K562 (cell line): Measurements from ENCODE around the gene SERPINH1. TPM values are rescaled to one million over a fixed set of nuclear protein-coding genes. Genes with fewer than 3 reads are reported as not detected.

Experiments
- ATAC-seq: fragments of 200-7000 bp; cut with Tn5 transposase; 3 replicates; pipeline ENCODE4 v1.9.1; 2020; ENCODE audit warnings: moderate library complexity
- BruUV-seq: library from RNA; stranded (reverse); fragments of 400-500 nt; replicated peaks from 2 replicates; lab custom pipeline; 2021; lab: Mats Ljungman, UMichigan
- CTCF ChIA-PET: fragments of 300-600 bp; formaldehyde crosslinking; extraction: SDS; loops from one replicate; lab custom pipeline; 2021; ENCODE audit warnings: low intra/inter-chr PET ratio; lab: Yijun Ruan, JAX
- POLR2A ChIA-PET: fragments of 300-600, 350-650 bp; sonication (Branson Sonifier 250); formaldehyde crosslinking; extraction: SDS; loops from one replicate; lab custom pipeline; 2021; ENCODE audit warnings: antibody characterized with exemption, inconsistent platforms; lab: Yijun Ruan, JAX
- DNase-seq, 4 experiments: peaks; one replicate each; pipeline versions ENCODE4 v3.0.0 to v3.0.0-alpha.2; 2011 to 2018; ENCODE audit warnings: low spot score in 3 of 4, mixed read lengths in 3 of 4; ENCODE audit errors: extremely low read depth in 1 of 4
- FAIRE-seq: peaks from 2 replicates; lab custom pipeline; 2011; peaks lifted over from hg19 to GRCh38; lab: Jason Lieb, UNC
- H2AFZ ChIP-seq: 2 replicates; pipeline ENCODE4 v1.6.0; 2011; ENCODE audit warnings: low read depth, low read length, control low read depth, inconsistent platforms
- H3K27ac ChIP-seq: fragments of 200-600 bp; 3 replicates; pipeline ENCODE4 v1.8.0; 2011; ENCODE audit warnings: low read depth, mild to moderate bottlenecking, control low read depth, inconsistent platforms, low read length, moderate library complexity, mixed read lengths; ENCODE audit errors: extremely low read depth
- H3K27me3 ChIP-seq, 2 experiments: fragments of 300-600 bp in 1 of 2; 2 replicates in 1 of 2; 3 replicates in 1 of 2; pipeline versions ENCODE4 v1.6.0 to v1.8.0; 2011; ENCODE audit warnings: inconsistent platforms in 2 of 2, low read length in 2 of 2, mild to moderate bottlenecking in 1 of 2, mixed read lengths in 1 of 2, moderate library complexity in 1 of 2; ENCODE audit not compliant: control insufficient read depth in 2 of 2, insufficient read depth in 2 of 2
- H3K36me3 ChIP-seq: fragments of 300-600 bp; 3 replicates; pipeline ENCODE4 v1.8.0; 2011; ENCODE audit warnings: mild to moderate bottlenecking, low read length, inconsistent platforms; ENCODE audit not compliant: control insufficient read depth, insufficient read depth
- H3K4me1 ChIP-seq, 2 experiments: fragments of 200-600 bp in 1 of 2; replicated peaks in 1 of 2; 2 replicates in 1 of 2; 3 replicates in 1 of 2; pipeline versions ENCODE4 v1.5.1 to v1.8.0; 2011; ENCODE audit warnings: inconsistent platforms in 2 of 2, low read length in 2 of 2, mild to moderate bottlenecking in 1 of 2, mixed read lengths in 1 of 2, moderate library complexity in 1 of 2; ENCODE audit not compliant: control insufficient read depth in 2 of 2, insufficient read depth in 2 of 2
- H3K4me2 ChIP-seq: 2 replicates; pipeline ENCODE4 v1.6.1; 2011; ENCODE audit warnings: low read length, control low read depth, inconsistent platforms, mixed read lengths; ENCODE audit not compliant: insufficient read depth
- H3K4me3 ChIP-seq: fragments of 200-600 bp; sonication (generic), shearing (Covaris generic); 2 replicates; pipeline ENCODE4 v1.5.1; 2016; ENCODE audit warnings: control low read depth, inconsistent platforms
- H3K79me2 ChIP-seq: fragments of 200-600 bp; 3 replicates; pipeline ENCODE4 v1.8.0; 2011; ENCODE audit warnings: low read length, inconsistent platforms; ENCODE audit not compliant: control insufficient read depth, insufficient read depth
- H3K9ac ChIP-seq, 2 experiments: 2 replicates each; pipeline versions ENCODE4 v1.6.0 to v1.6.1; 2011; ENCODE audit warnings: low read depth in 2 of 2, low read length in 2 of 2, control low read depth in 1 of 2, inconsistent platforms in 1 of 2, mild to moderate bottlenecking in 1 of 2, mixed read lengths in 1 of 2; ENCODE audit not compliant: insufficient read depth in 1 of 2
- H3K9me1 ChIP-seq: one replicate; pipeline ENCODE4 v1.6.0; 2011; ENCODE audit warnings: inconsistent platforms, mild to moderate bottlenecking, low read length, moderate library complexity; ENCODE audit not compliant: control insufficient read depth, insufficient read depth
- H3K9me3 ChIP-seq: replicated peaks from 2 replicates; pipeline ENCODE4 v1.5.1; 2011; ENCODE audit warnings: low read depth, low read length, inconsistent platforms; ENCODE audit not compliant: control insufficient read depth, insufficient read depth
- H4K20me1 ChIP-seq: replicated peaks from 2 replicates; pipeline ENCODE4 v1.6.1; 2011; ENCODE audit warnings: low read length, inconsistent platforms, mixed read lengths; ENCODE audit not compliant: control insufficient read depth, insufficient read depth
- KDM2B ChIP-seq: fragments of 250-450 bp; sonication (Bioruptor Pico); IDR thresholded peaks from 2 replicates; pipeline ENCODE4 v1.8.0; 2021; ENCODE audit warnings: mild to moderate bottlenecking, moderate library complexity
- TCF7L2 ChIP-seq: fragments of 150-350 bp; IDR thresholded peaks from 2 replicates; pipeline ENCODE4 v1.6.1; 2016; ENCODE audit warnings: low read depth, mild to moderate bottlenecking, low read length, moderate library complexity
- WGBS: fragments of 100-300 bp; shearing (Covaris generic); methylation state at CpG from one replicate; pipeline ENCODE4 v1.1.6; 2016; ENCODE audit warnings: low coverage, mixed read lengths; ENCODE audit not compliant: insufficient coverage; ENCODE audit errors: missing lambda C conversion rate; 5-methylcytosine and 5-hydroxymethylcytosine counted together
- in situ Hi-C: fragments of 300-500 bp; cut with MboI; formaldehyde crosslinking; loops from 4 replicates; pipeline ENCODE4 v1.15.0; 2018; ENCODE audit warnings: inconsistent platforms, mixed read lengths
- intact Hi-C: fragments of 100-400 bp; cut with micrococcal nuclease; formaldehyde crosslinking; loops from 2 replicates; pipeline ENCODE4 v1.14.2; 2022
- polyA plus RNA-seq, 8 experiments: library from polyadenylated mRNA; depleted of rRNA in 4 of 8; stranded (reverse) in 5 of 8; unstranded in 3 of 8; fragments of >200 nt; fragmentation: Nextera tagmentation in 2 of 8; fragmentation: Illumina TruSeq in 1 of 8; extraction: Ambion mirVana in 2 of 8; extraction: Trizol in 1 of 8; gene quantifications; 2 replicates each; pipeline versions ENCODE4 v1.2.1 to v1.2.3, GENCODE V29; 2011 to 2014; ENCODE audit warnings: inconsistent platforms in 1 of 8, missing spikeins in 1 of 8
- total RNA-seq, 7 experiments: library from RNA; depleted of rRNA in 6 of 7; stranded (reverse); fragments of >200 nt in 6 of 7; fragmentation: Illumina TruSeq in 2 of 7; extraction: Trizol in 2 of 7; gene quantifications; 2 replicates each; pipeline versions ENCODE4 v1.2.1 to v1.2.3, GENCODE V29; 2011 to 2021; ENCODE audit warnings: low replicate concordance in 1 of 7
- TF ChIP-seq, protein P1 (sequence below), 3 experiments: IDR thresholded peaks in 2 of 3; conservative IDR thresholded peaks in 1 of 3; 2 replicates each; pipeline ENCODE4 v1.5.1; 2011 to 2012; ENCODE audit warnings: low read length in 3 of 3, mild to moderate bottlenecking in 3 of 3, control low read depth in 2 of 3, improper control_type of control experiment in 1 of 3, inconsistent platforms in 1 of 3, low read depth in 1 of 3, mixed read lengths in 1 of 3, moderate library complexity in 1 of 3; ENCODE audit not compliant: insufficient read depth in 2 of 3
- TF ChIP-seq, protein P2 (sequence below): fragments of 250-450 bp; sonication (Bioruptor Pico); IDR thresholded peaks from 2 replicates; pipeline ENCODE4 v1.5.0; 2022; ENCODE audit warnings: mild to moderate bottlenecking

SERPINH1 gene
- total and polyA plus RNA-seq, 9 of the 15 experiments (the other 6 are each of a cell fraction or from before 2014, with no cell fraction given) = 2.8 to 106 (median 67.9) TPM

GRCh38 chr11:75592715-75593114, 30.7 kb downstream of the SERPINH1 start:
- no peak overlapping the region for H2AFZ ChIP-seq
- no peak overlapping the region for H3K27ac ChIP-seq
- WGBS = 75% methylated on average over 2 of the region's 2 CpGs
- TF ChIP-seq, protein P1, sequence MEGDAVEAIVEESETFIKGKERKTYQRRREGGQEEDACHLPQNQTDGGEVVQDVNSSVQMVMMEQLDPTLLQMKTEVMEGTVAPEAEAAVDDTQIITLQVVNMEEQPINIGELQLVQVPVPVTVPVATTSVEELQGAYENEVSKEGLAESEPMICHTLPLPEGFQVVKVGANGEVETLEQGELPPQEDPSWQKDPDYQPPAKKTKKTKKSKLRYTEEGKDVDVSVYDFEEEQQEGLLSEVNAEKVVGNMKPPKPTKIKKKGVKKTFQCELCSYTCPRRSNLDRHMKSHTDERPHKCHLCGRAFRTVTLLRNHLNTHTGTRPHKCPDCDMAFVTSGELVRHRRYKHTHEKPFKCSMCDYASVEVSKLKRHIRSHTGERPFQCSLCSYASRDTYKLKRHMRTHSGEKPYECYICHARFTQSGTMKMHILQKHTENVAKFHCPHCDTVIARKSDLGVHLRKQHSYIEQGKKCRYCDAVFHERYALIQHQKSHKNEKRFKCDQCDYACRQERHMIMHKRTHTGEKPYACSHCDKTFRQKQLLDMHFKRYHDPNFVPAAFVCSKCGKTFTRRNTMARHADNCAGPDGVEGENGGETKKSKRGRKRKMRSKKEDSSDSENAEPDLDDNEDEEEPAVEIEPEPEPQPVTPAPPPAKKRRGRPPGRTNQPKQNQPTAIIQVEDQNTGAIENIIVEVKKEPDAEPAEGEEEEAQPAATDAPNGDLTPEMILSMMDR (IDR thresholded peaks at IDR 0.05 in 2 of 3, conservative IDR thresholded peaks at IDR 0.05 in 1 of 3; ENCODE audit: insufficient read depth in 2 of 3, low read depth in 1 of 3, low read length in 3 of 3) = peak in 1 of 3 experiments; percentile 12; a peak in 1 of 6 replicates
- TF ChIP-seq TCF7L2 (no peak), KDM2B (CRISPR knock-in tag) (no peak)
- TF ChIP-seq, protein P2, sequence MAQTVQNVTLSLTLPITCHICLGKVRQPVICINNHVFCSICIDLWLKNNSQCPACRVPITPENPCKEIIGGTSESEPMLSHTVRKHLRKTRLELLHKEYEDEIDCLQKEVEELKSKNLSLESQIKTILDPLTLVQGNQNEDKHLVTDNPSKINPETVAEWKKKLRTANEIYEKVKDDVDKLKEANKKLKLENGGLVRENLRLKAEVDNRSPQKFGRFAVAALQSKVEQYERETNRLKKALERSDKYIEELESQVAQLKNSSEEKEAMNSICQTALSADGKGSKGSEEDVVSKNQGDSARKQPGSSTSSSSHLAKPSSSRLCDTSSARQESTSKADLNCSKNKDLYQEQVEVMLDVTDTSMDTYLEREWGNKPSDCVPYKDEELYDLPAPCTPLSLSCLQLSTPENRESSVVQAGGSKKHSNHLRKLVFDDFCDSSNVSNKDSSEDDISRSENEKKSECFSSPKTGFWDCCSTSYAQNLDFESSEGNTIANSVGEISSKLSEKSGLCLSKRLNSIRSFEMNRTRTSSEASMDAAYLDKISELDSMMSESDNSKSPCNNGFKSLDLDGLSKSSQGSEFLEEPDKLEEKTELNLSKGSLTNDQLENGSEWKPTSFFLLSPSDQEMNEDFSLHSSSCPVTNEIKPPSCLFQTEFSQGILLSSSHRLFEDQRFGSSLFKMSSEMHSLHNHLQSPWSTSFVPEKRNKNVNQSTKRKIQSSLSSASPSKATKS (CRISPR knock-in tag) = no peak
- TF ChIP-seq, all 486 proteins: peak for 1
- CTCF ChIA-PET = no interaction called here
- Histone ChIP-seq H3K9me1 (no peaks in the 10 kb centered on the region), H3K4me3 (no peak overlapping the region), H3K4me2 (no peak overlapping the region), H3K9ac (no peak overlapping the region; a peak in 1 of 4 replicates), H3K4me1 (peaks cover 43 to 48% of the 10 kb centered on the region in 2 experiments; a peak in 4 of 5 replicates), H3K9me3 (no peaks in the 10 kb centered on the region), H3K36me3 (no peaks in the 10 kb centered on the region), H3K79me2 (no peaks in the 10 kb centered on the region), H3K27me3 (no peaks in the 10 kb centered on the region), H4K20me1 (no peaks in the 10 kb centered on the region)
- no TSS peak for BruUV-seq
- POLR2A ChIA-PET = interaction anchor here (1.8 kb wide), 1 partner anchor 18 kb away, joined by 6 read pairs; no protein-coding TSS in a partner anchor
- intact Hi-C loops = loop anchor here (5.0 kb wide), 1 partner anchor 45 kb away; no protein-coding TSS in a partner anchor
- no peak for FAIRE-seq
- ATAC-seq = no peak
- no peak for DNase-seq
- in situ Hi-C loops = no loop called here
